ENCODE results near the gene VCAN. TPM values are rescaled to one million over a fixed set of nuclear protein-coding genes. Genes with fewer than 3 reads are reported as not detected.

The VCAN gene
- total RNA-seq, 1 donor = 543 TPM

DNA sequence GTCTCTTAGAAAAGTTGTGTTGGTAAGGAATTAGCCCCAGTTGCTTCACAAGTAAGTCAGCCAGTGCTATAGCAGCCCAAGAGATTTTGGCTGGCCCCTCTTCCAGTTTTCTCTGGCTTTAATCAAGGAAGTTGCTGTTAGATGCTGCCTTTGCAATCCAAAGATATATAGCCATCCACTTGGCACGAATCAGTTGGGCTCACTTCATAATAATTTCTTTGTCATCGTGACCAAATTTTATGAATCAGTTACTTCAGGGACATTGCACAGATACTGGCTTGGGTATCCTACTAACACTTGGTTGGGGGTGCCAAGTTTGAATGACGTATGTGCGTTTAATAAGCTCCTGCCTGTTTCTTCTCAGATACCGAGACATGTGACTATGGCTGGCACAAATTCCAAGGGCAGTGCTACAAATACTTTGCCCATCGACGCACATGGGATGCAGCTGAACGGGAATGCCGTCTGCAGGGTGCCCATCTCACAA is 81.5 kb downstream of the VCAN start:
- no peak overlapping the region for H3K4me3 ChIP-seq (ENCODE audit: insufficient read depth, low read length)
- no peaks in the 10 kb centered on the region for H3K79me2 ChIP-seq (ENCODE audit: insufficient read depth, low read length)
- TF ChIP-seq, protein P1, sequence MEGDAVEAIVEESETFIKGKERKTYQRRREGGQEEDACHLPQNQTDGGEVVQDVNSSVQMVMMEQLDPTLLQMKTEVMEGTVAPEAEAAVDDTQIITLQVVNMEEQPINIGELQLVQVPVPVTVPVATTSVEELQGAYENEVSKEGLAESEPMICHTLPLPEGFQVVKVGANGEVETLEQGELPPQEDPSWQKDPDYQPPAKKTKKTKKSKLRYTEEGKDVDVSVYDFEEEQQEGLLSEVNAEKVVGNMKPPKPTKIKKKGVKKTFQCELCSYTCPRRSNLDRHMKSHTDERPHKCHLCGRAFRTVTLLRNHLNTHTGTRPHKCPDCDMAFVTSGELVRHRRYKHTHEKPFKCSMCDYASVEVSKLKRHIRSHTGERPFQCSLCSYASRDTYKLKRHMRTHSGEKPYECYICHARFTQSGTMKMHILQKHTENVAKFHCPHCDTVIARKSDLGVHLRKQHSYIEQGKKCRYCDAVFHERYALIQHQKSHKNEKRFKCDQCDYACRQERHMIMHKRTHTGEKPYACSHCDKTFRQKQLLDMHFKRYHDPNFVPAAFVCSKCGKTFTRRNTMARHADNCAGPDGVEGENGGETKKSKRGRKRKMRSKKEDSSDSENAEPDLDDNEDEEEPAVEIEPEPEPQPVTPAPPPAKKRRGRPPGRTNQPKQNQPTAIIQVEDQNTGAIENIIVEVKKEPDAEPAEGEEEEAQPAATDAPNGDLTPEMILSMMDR (IDR thresholded peaks at IDR 0.05; ENCODE audit: extremely low read depth, low read depth, low read length) = no peak
- no peaks in the 10 kb centered on the region for H3K27me3 ChIP-seq (ENCODE audit: insufficient read depth, low read length)
- no peak overlapping the region for H2AFZ ChIP-seq (ENCODE audit: low read length)
- DNase-seq (ENCODE audit: insufficient read length, low spot score, missing footprints) = no peak
- peak overlapping the region; percentile 48 for H3K27ac ChIP-seq (ENCODE audit: low read depth, low read length)
- H3K4me1 ChIP-seq (ENCODE audit: insufficient read depth, low read length) = peaks cover 31% of the 10 kb centered on the region
- H4K20me1 ChIP-seq (ENCODE audit: insufficient read depth, low read length) = no peaks in the 10 kb centered on the region
- H3K4me2 ChIP-seq (ENCODE audit: insufficient read depth, low read length) = no peak overlapping the region
- H3K36me3 ChIP-seq (ENCODE audit: insufficient read depth, low read length) = peaks cover 60% of the 10 kb centered on the region
- H3K9me3 ChIP-seq (ENCODE audit: low read depth, low read length) = no peaks in the 10 kb centered on the region

DNA sequence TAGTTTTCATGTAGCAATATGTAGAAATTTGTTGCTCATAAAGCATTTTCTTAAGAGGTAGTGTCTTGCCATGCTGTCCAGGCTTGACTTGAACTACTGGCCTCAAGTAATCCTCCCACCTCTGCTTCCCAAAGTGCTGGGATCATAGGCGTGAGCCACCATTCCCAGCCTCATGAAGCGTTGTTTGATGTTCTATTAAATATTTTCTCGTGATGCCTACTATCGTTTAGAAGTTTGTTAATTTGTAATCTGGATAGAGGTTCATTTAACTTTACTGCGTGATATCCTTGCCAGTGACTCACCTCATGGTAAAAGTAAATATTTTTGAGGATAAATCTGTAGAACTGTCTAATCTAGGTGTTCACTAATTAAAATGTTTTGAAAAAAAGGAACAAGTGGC is 82.6 kb downstream of the VCAN start:
- Histone ChIP-seq H3K79me2 (ENCODE audit: insufficient read depth, low read length) (no peaks in the 10 kb centered on the region), H3K9me3 (ENCODE audit: low read depth, low read length) (no peaks in the 10 kb centered on the region), H4K20me1 (ENCODE audit: insufficient read depth, low read length) (no peaks in the 10 kb centered on the region), H2AFZ (ENCODE audit: low read length) (no peak overlapping the region), H3K4me1 (ENCODE audit: insufficient read depth, low read length) (peaks cover 24% of the 10 kb centered on the region), H3K27me3 (ENCODE audit: insufficient read depth, low read length) (no peaks in the 10 kb centered on the region), H3K4me2 (ENCODE audit: insufficient read depth, low read length) (no peak overlapping the region), H3K4me3 (ENCODE audit: insufficient read depth, low read length) (no peak overlapping the region), H3K36me3 (ENCODE audit: insufficient read depth, low read length) (peaks cover 56% of the 10 kb centered on the region), H3K27ac (ENCODE audit: low read depth, low read length) (peak overlapping the region; percentile 48)
- TF ChIP-seq, protein P1 (IDR thresholded peaks at IDR 0.05; ENCODE audit: extremely low read depth, low read depth, low read length) = no peak
- no peak for DNase-seq (ENCODE audit: insufficient read length, low spot score, missing footprints)

DNA sequence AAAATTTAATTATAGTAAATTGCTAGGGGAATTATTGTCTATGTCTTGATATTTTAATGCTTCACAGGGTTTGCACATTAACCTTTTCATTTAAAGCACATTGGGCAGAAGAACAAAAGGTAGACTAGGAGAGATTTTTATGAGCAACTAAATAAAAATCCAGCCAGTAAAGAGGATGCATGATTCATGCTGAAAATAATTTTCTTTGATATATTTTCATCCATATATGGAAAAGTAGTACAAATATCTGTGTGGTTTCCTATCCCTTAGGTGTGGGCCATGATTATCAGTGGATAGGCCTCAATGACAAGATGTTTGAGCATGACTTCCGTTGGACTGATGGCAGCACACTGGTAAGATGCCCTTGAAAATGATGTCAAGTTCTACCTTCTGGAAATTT is 83.1 kb downstream of the VCAN start:
- Histone ChIP-seq H2AFZ (ENCODE audit: low read length) (no peak overlapping the region), H3K9me3 (ENCODE audit: low read depth, low read length) (no peaks in the 10 kb centered on the region), H4K20me1 (ENCODE audit: insufficient read depth, low read length) (no peaks in the 10 kb centered on the region), H3K4me1 (ENCODE audit: insufficient read depth, low read length) (peaks cover 25% of the 10 kb centered on the region), H3K79me2 (ENCODE audit: insufficient read depth, low read length) (no peaks in the 10 kb centered on the region), H3K27ac (ENCODE audit: low read depth, low read length) (peak overlapping the region; percentile 54), H3K4me2 (ENCODE audit: insufficient read depth, low read length) (no peak overlapping the region), H3K36me3 (ENCODE audit: insufficient read depth, low read length) (peaks cover 52% of the 10 kb centered on the region), H3K4me3 (ENCODE audit: insufficient read depth, low read length) (no peak overlapping the region), H3K27me3 (ENCODE audit: insufficient read depth, low read length) (no peaks in the 10 kb centered on the region)
- DNase-seq (ENCODE audit: insufficient read length, low spot score, missing footprints) = no peak
- TF ChIP-seq, protein P1 (IDR thresholded peaks at IDR 0.05; ENCODE audit: extremely low read depth, low read depth, low read length) = no peak

DNA sequence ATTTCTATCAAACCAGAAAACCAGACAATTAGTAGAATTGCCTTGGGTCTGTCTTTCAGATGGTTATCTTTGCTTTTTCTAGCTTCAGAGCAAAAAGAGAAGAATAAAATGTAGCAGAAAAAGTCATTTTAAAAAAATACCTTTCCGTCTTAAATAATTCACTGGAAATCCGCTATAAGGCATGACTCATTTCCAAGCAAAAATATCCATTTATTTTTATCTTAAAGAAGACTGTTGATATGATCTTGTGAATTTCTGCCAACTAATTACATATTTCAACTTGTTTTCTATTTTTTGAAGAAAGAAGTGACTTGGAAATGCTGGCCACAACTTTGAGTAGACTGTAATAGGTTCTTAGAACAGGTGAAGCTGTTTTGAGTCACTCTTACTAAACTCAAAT is 83.7 kb downstream of the VCAN start:
- Histone ChIP-seq H3K36me3 (ENCODE audit: insufficient read depth, low read length) (peaks cover 53% of the 10 kb centered on the region), H3K27ac (ENCODE audit: low read depth, low read length) (peak overlapping the region; percentile 54), H3K27me3 (ENCODE audit: insufficient read depth, low read length) (no peaks in the 10 kb centered on the region), H3K79me2 (ENCODE audit: insufficient read depth, low read length) (no peaks in the 10 kb centered on the region), H3K9me3 (ENCODE audit: low read depth, low read length) (no peaks in the 10 kb centered on the region), H3K4me1 (ENCODE audit: insufficient read depth, low read length) (peaks cover 25% of the 10 kb centered on the region), H3K4me3 (ENCODE audit: insufficient read depth, low read length) (no peak overlapping the region), H4K20me1 (ENCODE audit: insufficient read depth, low read length) (no peaks in the 10 kb centered on the region), H2AFZ (ENCODE audit: low read length) (no peak overlapping the region), H3K4me2 (ENCODE audit: insufficient read depth, low read length) (no peak overlapping the region)
- TF ChIP-seq, protein P1 (IDR thresholded peaks at IDR 0.05; ENCODE audit: extremely low read depth, low read depth, low read length) = no peak
- no peak for DNase-seq (ENCODE audit: insufficient read length, low spot score, missing footprints)

Measured in osteoblast (primary cell).